SU-DHL-6 (cell line): ENCODE data around the gene C1QTNF8.

Experiments
- H2AFZ ChIP-seq: fragments of 200-600 bp; sonication (generic); 2 replicates; pipeline ENCODE4 v1.6.1; 2014; ENCODE audit warnings: low read depth, mild to moderate bottlenecking, moderate library complexity, mixed read lengths, antibody characterized with exemption, low read length; ENCODE audit not compliant: severe bottlenecking
- H3F3A ChIP-seq: fragments of 200-600 bp; shearing (Covaris generic); 2 replicates; pipeline ENCODE4 v1.6.0; 2016; ENCODE audit warnings: antibody characterized with exemption, mild to moderate bottlenecking; ENCODE audit not compliant: insufficient read depth
- H3K27ac ChIP-seq: fragments of 200-600 bp; sonication (generic); 2 replicates; pipeline ENCODE4 v1.5.1; 2016; ENCODE audit warnings: low read depth, mild to moderate bottlenecking, low read length, moderate library complexity, mixed read lengths
- H3K27me3 ChIP-seq: fragments of 200-600 bp; sonication (generic), shearing (Covaris generic); 2 replicates; pipeline ENCODE4 v1.6.0; 2014; ENCODE audit warnings: mild to moderate bottlenecking, low read length
- H3K36me3 ChIP-seq: fragments of 200-600 bp; sonication (generic); 2 replicates; pipeline ENCODE4 v1.6.1; 2014; ENCODE audit warnings: mild to moderate bottlenecking, low read length, mixed read lengths
- H3K4me2 ChIP-seq: fragments of 300-600, 200-600 bp; shearing (Covaris generic), sonication (generic); 2 replicates; pipeline ENCODE4 v1.6.0; 2014; ENCODE audit warnings: low read length, low read depth, mild to moderate bottlenecking; ENCODE audit not compliant: poor library complexity, severe bottlenecking
- H3K4me3 ChIP-seq: fragments of 200-600 bp; sonication (generic); 2 replicates; pipeline ENCODE4 v1.5.1; 2014; ENCODE audit warnings: antibody characterized with exemption, low read length, mild to moderate bottlenecking, mixed read lengths; ENCODE audit not compliant: insufficient read depth, poor library complexity, severe bottlenecking
- H3K79me2 ChIP-seq: fragments of 200-600 bp; sonication (generic); 2 replicates; pipeline ENCODE4 v1.6.1; 2014; ENCODE audit warnings: mild to moderate bottlenecking, low read length, moderate library complexity; ENCODE audit not compliant: insufficient read depth
- H3K9ac ChIP-seq: fragments of 200-600 bp; sonication (generic); 2 replicates; pipeline ENCODE4 v1.7.0; 2014; ENCODE audit warnings: mild to moderate bottlenecking, low read length
- H3K9me2 ChIP-seq: fragments of 200-600 bp; sonication (generic); replicated peaks from 2 replicates; pipeline ENCODE4 v1.6.1; 2014; ENCODE audit warnings: low read length; ENCODE audit not compliant: insufficient read depth
- H3K9me3 ChIP-seq: fragments of 200-600 bp; sonication (generic); 2 replicates; pipeline ENCODE4 v1.6.1; 2014; ENCODE audit warnings: low read length, mixed read lengths; ENCODE audit not compliant: insufficient read depth
- H4K20me1 ChIP-seq: fragments of 200-600 bp; sonication (generic); 2 replicates; pipeline ENCODE4 v1.6.1; 2014; ENCODE audit warnings: low read depth, mild to moderate bottlenecking, antibody characterized with exemption, low read length, moderate library complexity, mixed read lengths
- CTCF ChIP-seq: fragments of 200-600 bp; sonication (generic); IDR thresholded peaks from one replicate; pipeline ENCODE4 v1.5.1; 2017; ENCODE audit warnings: antibody characterized with exemption, mild to moderate bottlenecking, low read length, moderate library complexity; ENCODE audit not compliant: insufficient read depth, poor library complexity, severe bottlenecking
- EZH2phosphoT487 ChIP-seq: fragments of 200-600 bp; sonication (generic), shearing (Covaris generic); conservative IDR thresholded peaks from 2 replicates; pipeline ENCODE4 v1.6.1; 2018; ENCODE audit warnings: mild to moderate bottlenecking, antibody characterized with exemption, low read length, moderate library complexity, mixed read lengths

The C1QTNF8 gene

GRCh38 chr16:1073262-1073558 is 22.8 kb downstream of the C1QTNF8 start:
- no peak overlapping the region for H2AFZ ChIP-seq
- no peaks in the 10 kb centered on the region for H3K79me2 ChIP-seq
- no peaks in the 10 kb centered on the region for H3K9me3 ChIP-seq
- H3K4me2 ChIP-seq: no peak overlapping the region
- no peak overlapping the region for H3K4me3 ChIP-seq
- H3K27me3 ChIP-seq: no peaks in the 10 kb centered on the region
- no peak overlapping the region for H3K27ac ChIP-seq
- no peak overlapping the region for H3K9ac ChIP-seq
- no peak for TF ChIP-seq CTCF
- TF ChIP-seq EZH2phosphoT487: no peak
- H4K20me1 ChIP-seq: no peaks in the 10 kb centered on the region
- no peaks in the 10 kb centered on the region for H3K9me2 ChIP-seq
- H3K36me3 ChIP-seq: no peaks in the 10 kb centered on the region
- no peaks in the 10 kb centered on the region for H3F3A ChIP-seq

GRCh38 chr16:1072526-1073261 is 23.4 kb downstream of the C1QTNF8 start, which contains the start of gene SSTR5:
TSS of gene SSTR5 (plus strand) at chr16:1072747. CDS start at chr16:1078869, 6,122 bp downstream.
- Histone ChIP-seq H4K20me1 (no peaks in the 10 kb centered on the region), H3K79me2 (no peaks in the 10 kb centered on the region), H3K4me3 (no peak within 1 kb of the TSS), H3K9me2 (no peaks in the 10 kb centered on the region), H3K27me3 (no peaks in the 10 kb centered on the region), H3K9me3 (no peaks in the 10 kb centered on the region), H3K9ac (no peak within 1 kb of the TSS), H3K27ac (no peak within 1 kb of the TSS), H3K4me2 (no peak within 1 kb of the TSS), H2AFZ (no peak within 1 kb of the TSS), H3F3A (no peaks in the 10 kb centered on the region), H3K36me3 (no peaks in the 10 kb centered on the region)
- no peak for TF ChIP-seq EZH2phosphoT487
- no peak for TF ChIP-seq CTCF

- no peaks in the 10 kb centered on the region for H3K9me2 ChIP-seq
- H3K36me3 ChIP-seq: no peaks in the 10 kb centered on the region
- no peak overlapping the region for H3K27ac ChIP-seq
- no peak overlapping the region for H3K4me2 ChIP-seq
- no peaks in the 10 kb centered on the region for H3K9me3 ChIP-seq
- H3K27me3 ChIP-seq: no peaks in the 10 kb centered on the region
- H3K9ac ChIP-seq: no peak overlapping the region
- no peaks in the 10 kb centered on the region for H4K20me1 ChIP-seq
- no peaks in the 10 kb centered on the region for H3F3A ChIP-seq
- TF ChIP-seq CTCF (no peak), EZH2phosphoT487 (no peak)
- no peak overlapping the region for H2AFZ ChIP-seq
- no peak overlapping the region for H3K4me3 ChIP-seq
- no peaks in the 10 kb centered on the region for H3K79me2 ChIP-seq
Observed at GRCh38 chr16:1071561-1072225, 24.4 kb downstream of the C1QTNF8 start.
